Amniotic epithelial cell (primary cell): Measurements from ENCODE around the gene RRP15.
"Not testable (repeated sequence)": the region's sequence is repeated elsewhere in the genome, so short reads cannot be mapped to it uniquely, and the experiment has no call there.

ENCODE experiments used
- DNase-seq: peaks from one replicate; pipeline ENCODE4 v3.0.0-alpha.2; 2010; ENCODE audit warnings: low read depth

The RRP15 gene

DNA sequence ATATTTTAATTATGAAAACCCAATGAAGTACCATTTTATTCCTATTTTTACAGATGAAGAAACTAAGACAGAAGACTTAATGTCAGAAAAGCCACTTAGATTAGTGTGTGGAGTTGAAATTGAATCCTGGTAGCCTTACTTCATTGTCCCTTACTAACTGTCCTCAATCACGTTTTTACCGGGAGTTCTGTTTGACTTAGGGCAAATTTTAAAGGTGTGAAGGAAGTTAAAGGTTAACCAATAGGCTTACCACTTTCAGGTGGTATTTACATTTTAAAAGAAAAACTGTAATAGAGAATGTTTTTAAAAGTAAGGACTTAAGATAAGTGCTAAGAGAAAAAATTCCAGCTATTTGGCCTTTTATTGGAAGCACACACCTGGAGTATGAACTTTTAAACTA is 12.4 kb downstream of the RRP15 start:
- DNase-seq, result no peak

DNA sequence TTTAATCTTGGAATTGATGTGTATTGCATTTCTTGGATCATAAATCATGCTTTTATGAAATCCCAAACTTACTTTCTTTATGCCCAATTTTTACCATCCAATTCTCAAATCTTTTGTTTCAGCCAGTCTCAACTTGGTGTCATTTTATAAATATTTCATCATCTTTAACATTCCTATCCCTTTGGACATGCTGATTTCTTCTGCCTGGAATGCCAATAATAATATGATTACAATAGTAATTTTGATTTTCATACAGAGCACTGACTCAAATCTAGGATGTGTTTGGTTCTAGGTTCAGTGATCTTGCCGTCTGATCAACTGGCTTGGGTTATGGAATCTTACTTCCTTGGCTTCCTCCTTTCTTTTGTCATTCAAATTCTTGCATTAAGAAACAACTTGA is 12.8 kb downstream of the RRP15 start:
- no peak for DNase-seq

DNA sequence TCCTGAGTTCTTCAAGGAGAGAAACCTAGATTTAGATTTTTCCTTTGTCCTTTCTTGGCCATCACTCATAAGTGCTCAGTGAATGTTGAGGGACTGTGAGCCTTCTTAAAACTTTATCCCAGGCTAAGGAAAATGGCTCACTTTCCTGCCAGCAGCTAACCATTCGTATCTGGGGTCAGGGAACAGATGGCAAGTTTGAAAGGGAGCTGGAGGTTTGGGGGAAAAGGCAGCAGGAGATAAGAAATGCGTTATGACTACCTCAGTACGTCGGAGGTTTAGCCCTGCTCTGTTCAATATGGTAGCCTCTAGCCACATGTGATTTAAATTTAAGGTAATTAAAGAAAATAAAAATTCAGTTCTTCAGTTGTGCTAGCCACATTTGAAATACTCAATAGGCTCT is 13.3 kb downstream of the RRP15 start:
- no peak for DNase-seq

DNA sequence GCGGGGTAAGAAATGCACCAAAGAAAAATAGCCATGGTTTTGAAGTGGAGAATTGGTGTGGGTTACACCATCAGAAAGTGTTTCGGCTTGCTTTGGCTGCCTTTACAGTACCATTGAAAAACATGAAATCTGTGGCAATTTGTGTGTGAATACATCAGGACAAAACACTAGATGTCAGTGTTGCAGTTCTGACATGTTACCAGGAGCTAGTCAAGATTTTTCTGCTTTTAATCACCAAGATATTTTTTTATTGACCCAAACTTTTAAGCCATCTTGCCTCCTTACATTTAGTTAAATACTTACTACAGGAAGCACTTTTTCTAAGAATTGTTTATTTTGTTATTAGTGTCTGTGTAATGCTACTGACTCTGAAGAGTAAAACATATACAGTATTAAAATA is 14.3 kb downstream of the RRP15 start:
- DNase-seq, result peak; percentile 63

DNA sequence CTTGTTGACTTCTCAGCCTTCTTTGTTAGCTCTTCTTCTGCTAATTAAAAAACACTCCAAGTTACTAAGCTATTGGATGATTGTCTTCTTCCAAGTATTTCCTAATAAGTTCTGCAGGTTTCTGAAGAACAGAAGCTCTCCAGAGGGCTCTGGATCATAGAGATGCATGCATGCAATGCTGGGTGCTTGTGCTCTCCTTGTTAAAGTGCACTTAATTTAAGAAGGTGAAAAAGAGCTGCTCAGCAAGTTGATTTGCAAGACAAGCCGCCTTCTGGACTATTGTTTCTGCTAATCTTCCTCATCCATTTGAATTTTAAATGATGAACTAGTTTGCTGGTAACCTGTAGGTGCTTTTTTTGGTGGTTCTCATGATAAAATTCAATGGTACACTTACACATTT is 16.1 kb downstream of the RRP15 start:
- no peak for DNase-seq

DNA sequence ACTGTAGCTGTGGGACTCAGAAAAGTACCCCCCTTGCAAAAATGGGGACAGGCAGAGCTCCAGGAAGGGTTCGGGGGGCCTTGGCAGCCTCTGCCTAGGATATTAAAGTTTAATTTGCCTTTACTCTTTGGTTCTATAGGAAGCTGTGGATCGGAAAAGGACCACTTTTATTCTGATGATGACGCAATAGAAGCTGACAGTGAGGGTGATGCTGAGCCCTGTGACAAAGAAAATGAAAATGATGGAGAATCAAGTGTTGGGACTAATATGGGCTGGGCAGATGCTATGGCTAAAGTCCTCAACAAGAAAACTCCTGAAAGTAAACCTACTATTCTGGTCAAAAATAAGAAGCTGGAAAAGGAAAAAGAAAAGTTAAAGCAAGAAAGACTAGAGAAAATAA is 17.1 kb downstream of the RRP15 start:
- no peak for DNase-seq

DNA sequence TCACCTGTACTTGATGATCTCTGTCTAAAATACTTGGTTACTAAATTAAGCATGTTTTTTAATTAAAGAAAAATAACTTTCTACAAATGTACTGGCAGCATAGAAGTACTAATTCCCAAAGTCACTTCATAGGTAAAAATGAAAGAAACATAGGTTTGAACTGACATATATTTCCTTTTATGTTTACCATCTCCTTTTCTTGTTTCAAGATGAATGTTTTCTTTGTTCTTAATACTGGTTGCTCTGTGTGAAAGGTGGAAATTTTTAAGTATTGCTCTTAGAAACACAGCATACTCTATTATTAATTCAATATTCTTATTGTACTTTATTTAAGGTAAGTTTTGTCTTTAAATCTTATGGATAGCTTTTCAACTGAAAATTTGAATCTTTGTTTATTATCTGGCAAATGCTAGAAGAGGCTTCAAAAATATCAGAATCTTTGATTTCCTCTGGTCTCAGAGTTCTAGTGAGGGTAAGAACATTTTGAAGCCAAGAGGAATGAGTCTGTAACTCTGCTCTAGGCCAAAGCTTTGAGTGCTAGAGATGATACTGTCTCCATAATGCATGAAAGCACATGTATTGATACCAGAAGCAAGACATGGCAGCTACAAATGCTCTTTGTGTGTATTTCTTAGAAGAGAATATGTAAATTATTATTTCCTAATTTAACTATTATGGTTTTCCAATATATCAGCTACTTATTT is 18.2 kb downstream of the RRP15 start:
- DNase-seq, result no peak

DNA sequence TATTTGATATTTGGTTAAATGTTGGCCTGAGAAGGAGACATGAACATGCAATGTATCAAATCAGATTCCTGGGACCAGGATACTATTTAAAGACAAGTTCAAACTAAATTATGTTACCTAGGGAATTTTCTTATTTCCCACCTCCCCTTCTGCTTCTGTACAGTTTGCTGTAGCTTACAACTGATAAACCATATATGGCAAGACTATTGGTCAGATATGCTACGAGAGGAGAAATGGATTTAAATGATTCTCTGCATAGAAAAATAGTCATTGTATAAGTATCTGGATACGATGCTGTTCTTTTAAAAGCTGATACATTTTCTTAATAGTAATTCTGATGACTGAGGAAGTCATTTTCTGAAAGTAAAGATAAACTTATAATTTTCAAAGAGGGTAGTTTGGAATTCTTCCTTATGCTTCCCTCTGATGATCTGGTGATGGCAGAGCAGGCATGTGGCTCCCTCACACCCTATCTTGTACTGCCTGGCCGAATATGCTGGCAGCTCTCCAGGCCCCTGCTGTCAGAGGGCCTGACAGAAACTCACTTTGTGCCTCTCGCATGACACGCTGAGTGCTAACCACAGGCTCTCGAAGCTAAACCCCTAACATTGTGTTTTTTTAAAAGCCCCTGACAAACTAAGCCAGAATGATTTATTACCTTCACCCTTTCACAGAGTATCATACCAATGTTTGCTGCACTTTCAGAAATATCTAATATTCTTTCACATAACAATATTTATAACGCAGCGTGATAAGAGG is 19.4 kb downstream of the RRP15 start:
- DNase-seq, result peak; percentile 63

DNA sequence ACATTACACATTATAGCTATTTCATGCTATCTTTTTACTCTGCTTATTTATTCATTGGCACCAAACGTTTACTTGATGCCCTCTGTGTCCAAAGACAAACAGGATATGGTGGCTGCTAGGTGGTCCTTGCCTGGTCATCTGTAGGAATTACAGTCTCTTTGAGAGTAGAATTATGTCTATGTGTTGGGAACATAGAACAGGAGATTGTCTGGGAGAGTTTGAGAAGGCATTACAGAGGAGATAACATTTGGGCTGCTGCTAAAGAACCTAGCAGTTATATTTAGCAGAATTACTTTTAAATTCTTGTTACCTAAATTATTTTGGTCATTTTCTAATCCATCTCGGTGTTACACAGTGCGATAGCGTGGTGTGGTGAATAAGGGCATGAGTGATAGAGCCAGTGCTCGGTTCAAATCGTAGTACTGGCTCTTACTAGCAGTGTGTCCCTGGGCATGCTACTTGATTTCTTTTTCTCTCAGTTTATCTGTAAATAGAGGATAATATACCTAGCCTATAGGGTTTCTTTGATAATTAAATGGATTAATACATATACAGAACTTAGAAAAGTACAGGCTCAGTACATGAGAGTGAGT is 20.5 kb downstream of the RRP15 start:
- no peak for DNase-seq

DNA sequence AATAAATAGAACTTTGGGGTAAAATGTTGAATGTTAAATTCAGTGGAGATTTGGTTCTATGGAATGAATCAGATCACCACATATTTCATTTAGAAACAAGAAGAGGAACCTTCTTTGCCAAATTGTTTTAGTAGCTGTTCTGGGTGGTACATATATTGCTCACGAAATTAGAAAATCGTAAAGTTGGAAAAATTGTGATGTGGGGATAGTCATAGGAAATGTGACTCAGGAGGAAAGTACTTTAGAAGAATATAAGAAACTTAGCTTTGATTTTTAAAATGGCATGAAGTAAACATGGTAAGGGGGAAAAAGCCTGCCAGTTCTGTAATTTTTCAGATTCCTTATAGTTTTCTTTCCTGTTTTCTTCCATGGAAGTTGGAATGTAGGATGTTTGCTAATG is 27.4 kb downstream of the RRP15 start:
- no peak for DNase-seq

DNA sequence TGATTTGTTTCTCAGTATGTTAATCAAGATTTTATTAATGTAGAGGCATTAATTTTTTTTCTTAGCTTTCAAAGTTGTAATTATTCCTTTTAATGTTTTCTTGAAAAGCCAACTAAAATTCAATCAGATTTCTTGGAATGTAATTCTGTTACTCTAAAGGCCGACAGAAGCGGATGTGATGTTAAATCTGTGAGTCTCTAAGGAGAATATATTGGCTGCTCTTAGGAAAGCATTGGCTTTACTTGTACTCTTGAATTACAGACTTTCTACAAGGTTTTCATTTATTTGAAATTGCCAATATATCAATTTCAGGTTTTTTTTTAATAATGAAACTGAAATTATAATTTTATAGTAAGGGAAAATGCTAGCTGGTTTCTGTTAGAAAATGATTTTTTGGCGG is 29.2 kb downstream of the RRP15 start:
- DNase-seq, result no peak

DNA sequence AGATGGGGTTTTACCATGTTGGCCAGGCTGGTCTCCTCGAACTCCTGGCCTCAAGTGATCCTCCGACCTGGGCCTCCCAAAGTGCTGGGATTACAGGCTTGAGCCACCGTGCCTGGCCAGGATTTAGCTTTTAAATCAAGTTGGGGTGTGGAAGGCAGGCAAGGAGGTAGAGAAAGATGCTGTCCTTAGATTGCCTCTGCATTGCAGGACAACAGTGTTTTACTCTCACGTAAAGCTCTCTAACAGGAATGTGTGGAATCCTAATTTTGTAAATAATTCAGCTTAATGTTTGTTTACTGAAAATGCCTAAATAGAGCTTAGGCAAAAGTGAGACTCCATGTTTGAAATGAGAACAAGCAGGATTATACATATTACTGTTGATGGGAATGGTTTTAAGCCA is 30.5 kb downstream of the RRP15 start:
- DNase-seq, result peak; percentile 4

DNA sequence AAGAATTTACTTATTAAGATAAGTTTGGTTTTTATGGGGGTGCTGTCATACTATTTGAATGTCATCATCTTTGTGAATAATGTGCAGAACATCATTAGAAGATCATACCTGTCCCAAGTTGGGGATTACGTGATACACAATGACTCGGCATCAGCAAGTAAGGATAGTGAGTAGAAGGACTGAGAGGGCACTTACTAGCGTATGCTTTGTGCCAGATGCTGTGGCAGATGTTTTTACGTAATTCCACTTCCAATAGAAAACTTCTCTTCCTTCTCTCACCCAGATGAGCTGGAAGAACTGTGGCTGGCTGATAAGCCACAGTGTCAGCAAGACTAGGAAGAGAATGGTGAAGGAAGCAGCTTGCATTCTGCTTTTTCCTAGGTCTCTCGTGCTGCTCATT is 32.0 kb downstream of the RRP15 start:
- DNase-seq, result peak; percentile 16

DNA sequence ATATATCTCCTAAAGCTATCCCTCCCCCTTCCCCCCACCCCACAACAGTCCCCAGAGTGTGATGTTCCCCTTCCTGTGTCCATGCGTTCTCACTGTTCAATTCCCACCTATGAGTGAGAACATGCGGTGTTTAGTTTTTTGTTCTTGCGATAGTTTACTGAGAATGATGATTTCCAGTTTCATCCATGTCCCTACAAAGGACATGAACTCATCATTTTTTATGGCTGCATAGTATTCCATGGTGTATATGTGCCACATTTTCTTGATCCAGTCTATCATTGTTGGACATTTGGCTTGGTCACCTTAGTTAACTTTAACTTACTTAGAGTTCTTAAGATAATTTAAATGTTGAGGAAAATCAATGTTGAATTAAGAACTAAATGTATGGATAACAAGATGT is 35.1 kb downstream of the RRP15 start:
- DNase-seq, result not testable (repeated sequence)

DNA sequence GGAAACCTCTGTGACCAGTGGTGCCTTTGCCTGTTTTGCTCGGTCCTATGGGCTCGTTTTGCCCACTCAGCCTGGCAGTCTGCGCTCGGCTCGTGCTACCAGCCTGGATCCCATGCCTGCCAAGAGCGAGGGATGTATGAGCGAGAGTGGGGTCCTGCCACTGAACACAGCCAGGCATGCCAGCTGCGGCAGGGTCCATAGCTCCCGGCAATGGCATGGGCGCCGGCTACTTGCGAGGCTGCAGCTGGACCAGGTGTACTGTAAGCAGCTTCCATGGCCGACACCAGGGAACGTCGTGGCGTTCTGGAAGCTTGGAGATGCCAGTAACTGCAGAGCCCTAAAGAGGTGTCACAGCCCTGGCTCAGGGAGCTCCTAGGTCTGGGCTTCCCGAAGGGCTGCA is 37.7 kb downstream of the RRP15 start:
- no peak for DNase-seq

DNA sequence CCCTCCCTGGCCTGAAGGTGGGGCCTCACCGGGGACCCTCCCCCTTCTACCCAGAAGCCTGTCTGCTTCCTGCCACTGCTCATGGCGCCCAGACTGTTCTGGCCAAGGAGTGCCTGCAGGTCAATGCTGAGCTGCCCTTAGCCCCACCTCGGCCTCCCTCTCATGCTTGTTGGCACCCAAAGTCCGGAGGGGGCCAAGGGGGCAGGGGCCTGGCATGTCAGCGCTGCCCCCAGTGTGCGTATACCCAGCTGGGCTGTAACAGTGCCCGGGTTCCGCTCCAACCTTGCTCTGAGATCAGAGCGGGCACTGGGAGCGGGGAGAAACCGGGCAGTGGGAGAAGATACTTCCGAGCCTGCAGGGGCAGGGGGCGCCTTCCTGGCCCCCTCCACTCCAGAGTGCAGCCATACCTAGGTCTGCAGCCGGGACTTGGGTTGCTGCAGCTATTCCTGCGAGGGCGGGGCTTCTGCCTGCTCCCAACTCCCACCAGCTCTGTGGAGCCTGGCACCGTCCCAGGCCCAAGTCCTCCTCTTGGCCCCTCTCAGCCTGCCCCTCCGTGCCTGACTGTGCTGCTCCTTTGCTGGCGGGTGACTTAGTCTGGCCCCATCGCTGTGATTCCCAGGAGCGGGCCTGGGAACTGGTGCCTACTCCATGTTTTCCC is 38.6 kb downstream of the RRP15 start:
- no peak for DNase-seq

DNA sequence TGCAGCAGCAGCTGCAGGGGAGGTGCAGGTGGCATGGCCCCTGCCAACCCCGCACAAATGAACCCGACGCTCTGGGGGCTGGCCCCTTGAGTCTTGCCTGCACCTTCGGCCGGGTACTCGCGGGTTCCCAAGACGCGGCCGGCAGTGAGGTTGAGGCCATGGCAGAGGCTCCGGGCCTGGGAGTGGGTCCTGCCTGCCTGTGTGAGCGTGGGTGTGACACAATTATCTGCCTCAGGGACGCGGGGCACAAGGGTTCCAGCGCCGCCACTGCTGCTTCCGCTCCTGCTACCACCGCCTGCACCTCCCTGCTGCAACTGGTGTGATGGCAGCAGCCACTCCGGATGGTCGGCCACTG is 39.1 kb downstream of the RRP15 start:
- DNase-seq, result no peak

DNA sequence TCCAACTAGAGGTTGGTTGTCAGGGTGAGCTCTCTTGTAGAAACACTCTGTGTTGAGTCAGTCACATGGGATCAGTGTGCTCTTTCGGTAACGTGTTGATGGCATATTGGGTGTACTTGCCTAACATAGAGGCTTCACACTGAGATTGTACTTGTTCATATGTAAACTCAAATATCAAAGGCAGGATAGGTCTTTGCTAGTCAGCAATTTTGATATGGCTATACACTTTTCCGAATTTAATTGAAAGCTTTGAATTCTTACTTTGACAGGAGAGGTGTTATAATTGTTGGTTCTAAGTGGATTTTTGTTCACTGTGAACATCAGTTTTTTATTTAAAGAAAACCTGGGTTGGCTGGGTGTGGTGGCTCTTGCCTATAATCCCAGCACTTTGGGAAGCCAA is 43.7 kb downstream of the RRP15 start:
- DNase-seq, result no peak

DNA sequence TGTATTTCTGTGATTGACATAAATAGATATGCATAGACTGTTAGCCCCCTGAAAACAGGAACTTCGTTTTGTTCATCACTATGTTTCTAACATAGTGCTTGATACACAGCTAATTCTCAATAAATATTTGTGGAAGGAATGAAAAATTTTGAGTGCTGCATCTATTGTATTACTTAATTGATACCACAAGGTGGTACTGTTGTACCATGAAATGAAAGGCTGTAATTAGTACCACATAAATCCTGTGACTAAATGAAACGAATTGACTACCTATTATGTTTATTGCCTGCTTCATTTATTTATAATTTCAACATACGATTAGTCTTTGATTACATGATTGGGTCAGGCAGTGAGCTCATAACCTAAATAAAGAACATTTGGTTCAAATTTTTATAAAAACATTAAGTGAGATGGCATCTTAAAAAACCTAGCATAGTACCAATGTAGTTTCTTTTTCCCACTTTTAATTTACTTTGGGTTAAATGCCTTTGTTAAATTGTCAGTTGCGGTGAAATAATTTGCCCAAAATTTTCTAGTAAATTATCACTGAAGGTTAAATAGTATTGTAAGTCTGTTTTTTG is 45.0 kb downstream of the RRP15 start:
- peak; percentile 39 for DNase-seq

DNA sequence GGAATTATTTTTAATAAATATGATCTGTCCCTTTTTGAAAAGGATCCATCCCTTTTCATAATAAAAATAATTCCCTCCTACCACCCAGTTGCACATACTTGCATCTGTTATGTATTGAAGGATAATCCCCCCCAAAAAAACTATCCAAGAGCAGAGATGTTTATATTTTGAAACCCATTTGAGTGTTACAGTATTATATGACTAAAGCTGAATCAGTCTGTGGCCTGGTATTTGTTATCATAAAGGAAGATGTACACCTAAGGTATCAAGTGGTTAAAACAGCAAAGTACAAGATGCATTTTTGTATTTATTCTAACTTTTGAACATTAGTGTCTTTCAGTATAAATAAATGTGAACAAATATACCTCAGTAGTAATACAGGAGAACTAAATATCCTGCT is 47.3 kb downstream of the RRP15 start:
- DNase-seq, result no peak

DNA sequence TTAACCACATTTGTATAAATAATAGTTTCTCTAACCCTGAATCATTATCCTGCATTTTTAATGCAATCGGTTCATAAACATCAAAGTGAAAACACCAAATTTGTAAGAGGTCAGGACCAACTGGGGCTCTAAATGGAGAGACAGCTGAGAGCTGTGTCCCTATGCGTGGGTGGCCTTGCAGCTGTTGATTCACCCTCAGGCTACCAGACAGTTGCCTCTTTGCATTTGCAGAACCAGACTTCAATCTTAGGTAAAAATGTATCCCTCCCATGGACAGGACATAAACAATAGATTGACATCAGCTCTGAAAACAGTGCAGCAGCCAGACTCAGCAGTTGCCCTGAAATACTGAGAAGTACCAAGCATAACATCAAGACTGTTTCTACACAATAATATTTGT is 51.2 kb downstream of the RRP15 start:
- DNase-seq, result no peak

DNA sequence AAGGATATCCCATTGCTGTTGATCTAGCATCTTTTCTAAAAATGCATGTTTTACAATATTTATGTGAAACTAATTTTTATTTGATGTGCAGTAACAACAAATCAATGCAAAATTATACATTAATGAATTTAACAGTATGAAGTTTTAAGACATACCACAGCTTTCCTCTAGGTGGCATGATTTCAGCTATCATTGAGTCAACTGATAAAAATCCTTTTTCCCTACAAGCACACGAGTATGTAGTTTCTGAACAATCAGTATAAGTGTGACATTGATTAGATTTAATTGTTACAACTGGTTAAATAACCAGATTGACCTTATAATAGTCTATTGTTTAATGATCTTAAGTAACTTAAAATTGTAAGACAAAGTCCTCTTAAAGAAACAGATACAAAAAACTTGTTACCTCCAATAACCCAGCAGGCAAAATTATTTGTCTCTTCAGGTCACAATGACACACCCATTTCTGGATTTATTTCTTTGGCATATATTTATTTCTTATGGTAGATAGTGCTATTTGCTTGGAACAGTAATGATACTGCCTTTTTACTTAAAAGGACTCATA is 54.3 kb downstream of the RRP15 start:
- DNase-seq, result peak; percentile 43
